ENCODE measurements around the gene TESK2.

Gene TESK2

DNA sequence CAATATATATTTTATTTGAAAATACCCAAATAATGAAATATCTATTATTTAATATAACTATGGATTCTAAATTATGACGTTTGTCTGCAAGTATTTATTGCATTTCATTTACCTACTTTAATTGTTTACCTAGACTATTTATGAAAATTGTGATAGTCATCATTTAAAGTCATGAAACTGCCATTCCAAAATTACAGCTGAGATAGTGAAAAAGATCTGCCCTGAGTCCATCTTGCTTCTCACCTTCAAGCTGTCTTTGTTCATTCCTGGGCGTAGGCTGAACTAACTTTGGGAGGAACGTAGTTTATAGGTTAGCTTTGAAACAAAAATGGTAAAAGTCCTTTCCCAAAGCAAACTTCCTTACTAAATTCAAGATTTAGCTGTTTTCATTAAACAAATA, 176.7 kb downstream of the TESK2 start:
- FAIRE-seq: no peak
- no peak for DNase-seq (ENCODE audit: insufficient read length, low spot score)

- DNase-seq (ENCODE audit: insufficient read length, low spot score): no peak
- no peak for FAIRE-seq
These were observed 184.1 kb downstream of the TESK2 start for GRCh38 chr1:45306905-45307304.

DNA sequence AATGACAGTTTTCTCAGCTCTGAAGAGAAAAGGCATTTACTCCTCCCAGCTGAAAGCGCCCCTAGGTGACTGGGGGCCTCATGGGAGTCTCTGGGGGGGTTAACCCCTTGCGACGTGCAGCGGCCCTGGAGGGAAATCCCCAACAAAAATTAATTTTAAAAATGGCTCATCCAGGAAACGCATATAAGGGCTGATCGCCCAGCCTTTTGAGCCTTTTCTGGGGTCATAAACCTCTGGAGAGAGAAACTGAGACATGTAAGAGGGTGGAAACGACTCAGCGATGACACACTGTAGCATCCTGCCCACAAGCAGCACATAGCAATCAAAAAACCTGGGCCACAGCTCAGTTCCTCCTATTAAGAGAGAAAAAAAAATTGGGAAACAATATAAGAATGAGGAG, 184.6 kb downstream of the TESK2 start:
- FAIRE-seq (no peak), DNase-seq (ENCODE audit: insufficient read length, low spot score) (no peak)

DNA sequence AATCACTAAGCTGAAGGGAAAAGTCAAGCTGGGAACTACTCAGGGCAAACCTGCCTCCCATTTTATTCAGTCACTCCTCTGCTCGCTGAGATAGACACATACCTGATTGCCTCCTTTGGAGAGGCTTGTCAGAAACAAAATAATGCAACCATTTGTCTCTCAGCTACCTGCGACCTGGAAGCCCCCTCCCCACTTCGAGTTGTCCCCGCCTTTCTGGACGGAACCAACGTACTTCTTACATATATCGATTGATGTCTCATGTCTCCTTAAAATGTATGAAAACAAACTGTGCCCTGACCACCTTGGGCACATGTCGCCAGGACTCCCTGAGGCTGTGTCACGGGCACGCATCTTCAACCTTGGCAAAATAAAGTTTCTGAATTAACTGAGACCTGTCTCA, 185.7 kb downstream of the TESK2 start:
- no peak for FAIRE-seq
- DNase-seq (ENCODE audit: insufficient read length, low spot score): no peak

DNA sequence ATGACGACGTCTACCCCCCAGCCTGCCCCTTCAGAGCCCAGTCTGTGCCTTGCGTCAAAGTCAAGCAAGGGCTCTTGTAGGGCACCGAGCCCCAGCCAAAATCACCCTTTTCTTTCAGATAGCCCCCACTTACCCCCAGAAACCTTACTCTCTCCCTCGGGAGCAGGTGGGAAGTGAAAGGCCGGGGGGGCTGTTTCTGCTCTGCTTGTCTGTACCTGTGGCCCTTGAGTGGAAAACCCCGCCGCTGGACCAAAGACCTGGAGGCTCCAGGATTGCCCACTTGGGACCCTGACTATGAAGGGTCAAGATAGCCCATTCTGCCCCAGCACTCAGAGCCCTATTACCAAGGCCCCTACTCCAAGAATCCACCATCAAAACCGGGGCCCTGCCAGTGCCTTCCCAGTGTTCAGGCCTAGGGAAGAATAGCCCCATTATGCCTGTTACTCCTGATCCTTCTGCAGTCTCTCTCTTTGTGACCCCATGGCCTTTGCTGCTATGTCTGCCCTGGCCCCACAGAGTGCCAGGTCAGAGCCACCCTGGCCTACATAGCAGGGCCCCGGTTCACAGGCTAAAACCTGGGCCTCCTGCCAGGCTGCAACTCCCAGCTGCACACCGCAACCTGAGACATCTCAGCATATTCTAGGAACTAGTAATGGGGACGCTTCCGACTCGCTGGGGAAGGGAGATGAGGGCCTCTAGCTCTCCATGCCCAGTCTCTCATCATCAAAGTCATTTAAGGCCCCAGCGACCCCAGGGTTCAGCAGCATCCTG, 186.5 kb downstream of the TESK2 start:
- FAIRE-seq: no peak
- DNase-seq (ENCODE audit: insufficient read length, low spot score): no peak

- DNase-seq (ENCODE audit: insufficient read length, low spot score) (peak; percentile 91), FAIRE-seq (no peak)
These were observed 187.2 kb downstream of the TESK2 start for GRCh38 chr1:45303520-45304310.

DNA sequence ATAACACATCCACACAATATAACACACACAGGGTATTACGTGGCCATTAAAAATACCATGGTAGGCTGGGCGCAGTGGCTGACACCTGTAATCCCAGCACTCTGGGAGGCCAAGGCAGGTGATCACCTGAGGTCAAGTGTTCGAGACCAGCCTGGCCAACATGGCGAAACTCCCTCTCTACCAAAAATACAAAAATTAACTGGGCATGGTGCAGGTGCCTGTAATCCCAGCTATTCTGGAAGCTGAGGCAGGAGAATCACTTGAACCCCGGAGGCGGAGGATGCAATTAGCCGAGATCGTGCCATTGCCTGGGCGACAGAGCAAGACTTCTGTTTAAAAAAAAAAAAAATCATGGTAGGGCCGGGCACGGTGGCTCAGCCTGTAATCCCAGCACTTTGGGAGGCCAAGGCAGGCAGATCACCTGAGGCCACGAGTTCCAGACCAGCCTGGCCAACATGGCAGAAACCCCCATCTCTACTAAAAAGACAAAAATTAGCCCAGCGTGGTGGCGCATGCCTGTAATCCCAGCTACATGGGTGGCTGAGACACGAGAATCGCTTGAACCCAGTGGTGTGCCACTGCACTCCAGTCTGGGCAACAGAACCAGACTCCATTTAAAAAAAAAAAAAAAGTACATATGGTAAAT, 188.3 kb downstream of the TESK2 start:
- DNase-seq (ENCODE audit: insufficient read length, low spot score): no peak
- FAIRE-seq: no peak

DNA sequence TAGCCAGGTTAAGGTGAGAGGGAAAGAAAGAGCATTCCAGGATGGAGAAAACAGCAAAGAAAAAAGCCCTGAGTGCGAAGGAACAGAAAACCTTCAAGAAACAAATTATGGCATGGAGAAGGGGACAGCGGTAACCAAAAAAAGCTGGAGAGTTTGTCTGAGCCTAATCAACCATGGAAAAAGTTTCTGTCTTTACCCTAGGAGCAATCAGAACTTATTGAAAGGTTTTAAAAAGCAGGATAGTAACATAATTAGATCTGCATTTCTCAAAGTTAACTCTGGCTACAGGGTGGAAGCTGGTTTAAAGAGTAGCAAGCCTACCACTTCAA, 190.3 kb downstream of the TESK2 start:
- DNase-seq (ENCODE audit: insufficient read length, low spot score) (no peak), FAIRE-seq (no peak)

GRCh38 chr1:45299981-45300668, 190.8 kb downstream of the TESK2 start:
- DNase-seq (ENCODE audit: insufficient read length, low spot score): peak; percentile 61
- no peak for FAIRE-seq

DNA sequence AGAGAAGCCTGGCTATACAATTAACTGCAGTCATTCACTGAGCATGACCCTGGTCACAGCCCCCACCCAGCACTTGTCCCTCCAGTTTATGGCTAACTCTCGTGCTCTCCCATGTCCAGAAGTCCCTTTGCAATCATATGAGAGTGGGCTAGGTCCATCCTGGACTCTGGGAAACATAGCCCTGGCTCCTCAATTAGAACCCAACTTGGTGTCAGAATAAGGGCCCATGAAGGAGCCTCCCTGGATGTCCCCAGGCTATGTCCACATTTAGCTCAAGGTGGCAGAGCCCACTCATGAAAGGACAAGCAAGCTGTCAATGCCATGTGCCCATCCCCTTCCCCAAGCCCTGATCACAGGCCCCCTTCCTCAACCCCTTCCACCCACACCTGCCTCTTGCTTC, 191.7 kb downstream of the TESK2 start:
- no peak for DNase-seq (ENCODE audit: insufficient read length, low spot score)

DNA sequence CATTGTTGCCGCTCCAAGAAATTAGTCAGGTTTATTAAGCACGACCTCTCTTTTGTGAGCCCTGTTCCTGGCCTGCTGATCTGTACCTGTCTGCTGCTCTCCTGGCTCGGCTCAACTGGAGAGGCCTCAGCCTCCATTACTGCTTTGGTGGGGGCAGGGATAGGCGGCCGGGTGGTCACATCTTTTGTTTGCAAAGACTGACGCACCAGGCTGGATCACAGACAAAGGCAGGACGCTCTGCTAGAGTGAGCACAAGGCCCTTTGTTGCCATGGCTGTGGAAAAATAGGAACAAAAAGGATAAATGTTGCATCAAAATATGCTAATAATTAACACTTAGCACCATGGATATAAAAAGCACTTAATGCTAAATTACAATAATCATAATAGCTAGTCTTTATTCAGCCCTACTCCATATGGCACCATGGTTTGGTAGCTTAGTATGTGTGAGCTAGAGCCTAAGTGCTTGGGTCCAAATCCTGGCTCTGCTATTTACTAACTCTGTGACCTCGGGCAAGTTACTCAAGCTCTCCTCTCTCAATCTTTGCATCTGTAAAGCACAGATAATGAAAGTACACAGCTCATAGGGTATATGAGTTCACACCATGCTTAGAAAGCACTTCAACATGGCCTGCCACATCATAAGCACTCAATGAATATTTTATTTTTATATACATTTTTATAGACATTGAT, 193.2 kb downstream of the TESK2 start:
- FAIRE-seq (no peak), DNase-seq (ENCODE audit: insufficient read length, low spot score) (no peak)

More for the DNA sequence above, 191.7 kb downstream of the TESK2 start:
- no peak for FAIRE-seq

Measured in HTR-8/SVneo (cell line).